HFF-Myc (cell line): Measurements from ENCODE around the gene LRRC45.

ENCODE experiments used
- DNase-seq: peaks from one replicate; pipeline ENCODE4 v3.0.0-alpha.2; 2011; ENCODE audit warnings: low read depth; ENCODE audit errors: extremely low read depth
- H3K4me3 ChIP-seq: replicated peaks from 2 replicates; pipeline ENCODE4 v1.5.1; 2011; ENCODE audit warnings: low read depth, mild to moderate bottlenecking, control low read depth, low read length
- CTCF ChIP-seq: IDR thresholded peaks from 2 replicates; pipeline ENCODE4 v1.5.1; 2012; ENCODE audit warnings: mild to moderate bottlenecking, low read depth, low read length, control low read depth; ENCODE audit errors: missing control alignments

The LRRC45 gene

GRCh38 chr17:81999587-81999975, 23.5 kb upstream of the LRRC45 start:
- DNase-seq = no peak
- TF ChIP-seq CTCF = no peak
- no peak overlapping the region for H3K4me3 ChIP-seq

- no peak for TF ChIP-seq CTCF
- H3K4me3 ChIP-seq = no peak overlapping the region
- DNase-seq = no peak
Observed at GRCh38 chr17:81999976-82000802, 22.9 kb upstream of the LRRC45 start.

GRCh38 chr17:82000803-82001570, 22.1 kb upstream of the LRRC45 start:
- no peak for TF ChIP-seq CTCF
- H3K4me3 ChIP-seq = no peak overlapping the region
- no peak for DNase-seq

GRCh38 chr17:82001571-82002056, 21.5 kb upstream of the LRRC45 start:
- no peak for TF ChIP-seq CTCF
- H3K4me3 ChIP-seq = no peak overlapping the region
- no peak for DNase-seq

- H3K4me3 ChIP-seq = no peak overlapping the region
- DNase-seq = peak; percentile 81
- TF ChIP-seq CTCF = no peak
Observed at GRCh38 chr17:82003411-82004381, 19.4 kb upstream of the LRRC45 start.
